Cardiac septum (tissue), 1 donor: ENCODE measurements around the gene NEBL. TPM values are rescaled to one million over a fixed set of nuclear protein-coding genes. Genes with fewer than 3 reads are reported as not detected.

Experiments used
- DNase-seq: peaks from one replicate; pipeline ENCODE4 v3.0.0-alpha.2; 2020; ENCODE audit warnings: low spot score
- intact Hi-C: fragments of 100-400 bp; cut with DNase I; formaldehyde crosslinking; loops from one replicate; pipeline ENCODE4 v1.14.0; 2022
- total RNA-seq: library from RNA; stranded (reverse); fragmentation: NEBNext Ultra II Directional; extraction: Animal tissue kit (Norgen Biotek cat#: 25700); gene quantifications from one replicate; pipeline ENCODE4 v1.2.1, GENCODE V29; 2021
- donor health status: DM: no; HTN: no; CAD: no.

The NEBL gene
- total RNA-seq, 1 donor from 2014 or later, result 597 TPM

- DNase-seq, result no peak
- intact Hi-C loops, result no loop called here
These were observed 151.3 kb downstream of the NEBL start for GRCh38 chr10:20745556-20746375.

- no peak for DNase-seq
- intact Hi-C loops, result no loop called here
These were observed 152.3 kb downstream of the NEBL start for GRCh38 chr10:20744821-20745220.

- no peak for DNase-seq
- intact Hi-C loops, result no loop called here
These were observed 153.2 kb downstream of the NEBL start for GRCh38 chr10:20743942-20744341.

GRCh38 chr10:20742737-20743541, 154.2 kb downstream of the NEBL start:
- intact Hi-C loops, result no loop called here
- DNase-seq, result no peak

GRCh38 chr10:20740120-20740519, 157.0 kb downstream of the NEBL start:
- DNase-seq, result no peak
- intact Hi-C loops, result no loop called here

- intact Hi-C loops, result no loop called here
- no peak for DNase-seq
These were observed 160.0 kb downstream of the NEBL start for GRCh38 chr10:20737107-20737506.
